OCI-LY7 (cell line): ENCODE data around the gene BAK1. TPM values are rescaled to one million over a fixed set of nuclear protein-coding genes. Genes with fewer than 3 reads are reported as not detected.

Source experiments
- BruUV-seq: library from RNA; stranded (reverse); fragments of 400-500 nt; replicated peaks from 2 replicates; lab custom pipeline; 2021; lab: Mats Ljungman, UMichigan
- CTCF ChIA-PET: fragments of 300-600 bp; sonication (Branson Sonifier 250); formaldehyde crosslinking; loops from one replicate; lab custom pipeline; 2022; ENCODE audit warnings: antibody characterized with exemption; ENCODE audit not compliant: unreplicated experiment; lab: Charles Lee
- POLR2A ChIA-PET: fragments of 300-600 bp; sonication (Branson Sonifier 250); formaldehyde crosslinking; loops from one replicate; lab custom pipeline; 2022; ENCODE audit warnings: antibody characterized with exemption; lab: Charles Lee
- DNase-seq: peaks from one replicate; pipeline ENCODE4 v3.0.0-alpha.2; 2015; ENCODE audit warnings: low spot score
- H2AFZ ChIP-seq: fragments of 200-600 bp; sonication (generic), shearing (Covaris generic); 2 replicates; pipeline ENCODE4 v1.6.1; 2014; ENCODE audit warnings: mild to moderate bottlenecking, antibody characterized with exemption, low read length, moderate library complexity
- H3K27ac ChIP-seq: fragments of 200-600 bp; sonication (generic); 2 replicates; pipeline ENCODE4 v1.5.1; 2014; ENCODE audit warnings: mixed run types, low read depth, mild to moderate bottlenecking, moderate library complexity, low read length, inconsistent platforms; ENCODE audit not compliant: poor library complexity, severe bottlenecking
- H3K36me3 ChIP-seq: fragments of 200-600 bp; sonication (generic); 2 replicates; pipeline ENCODE4 v1.6.1; 2014; ENCODE audit warnings: mild to moderate bottlenecking, antibody characterized with exemption, low read length, moderate library complexity, mixed read lengths; ENCODE audit not compliant: insufficient read depth
- H3K4me1 ChIP-seq: fragments of 200-600 bp; sonication (generic); 2 replicates; pipeline ENCODE4 v1.5.1; 2014; ENCODE audit warnings: mild to moderate bottlenecking, low read length; ENCODE audit not compliant: insufficient read depth, poor library complexity, severe bottlenecking
- H3K4me2 ChIP-seq: fragments of 200-600 bp; sonication (generic); 2 replicates; pipeline ENCODE4 v1.6.1; 2014; ENCODE audit warnings: mild to moderate bottlenecking, low read length
- H3K4me3 ChIP-seq: fragments of 200-600 bp; sonication (generic); 2 replicates; pipeline ENCODE4 v1.5.1; 2014; ENCODE audit warnings: mild to moderate bottlenecking, low read depth, low read length; ENCODE audit not compliant: poor library complexity, severe bottlenecking
- H3K79me2 ChIP-seq: fragments of 200-600 bp; sonication (generic); 2 replicates; pipeline ENCODE4 v1.6.1; 2016; ENCODE audit warnings: low read depth, mild to moderate bottlenecking, low read length, moderate library complexity, mixed read lengths; ENCODE audit not compliant: insufficient read depth
- H3K9me2 ChIP-seq: fragments of 200-600 bp; sonication (generic); 2 replicates; pipeline ENCODE4 v1.6.1; 2016; ENCODE audit warnings: mild to moderate bottlenecking, low read length, mixed read lengths; ENCODE audit not compliant: insufficient read depth
- H3K9me3 ChIP-seq: fragments of 200-600 bp; sonication (generic); 2 replicates; pipeline ENCODE4 v1.6.1; 2014; ENCODE audit warnings: mild to moderate bottlenecking, mixed run types, low read length, mixed read lengths
- H4K20me1 ChIP-seq: fragments of 200-600 bp; sonication (generic); 2 replicates; pipeline ENCODE4 v1.6.1; 2014; ENCODE audit warnings: mild to moderate bottlenecking, antibody characterized with exemption, low read length, moderate library complexity, mixed read lengths; ENCODE audit not compliant: insufficient read depth
- EZH2phosphoT487 ChIP-seq: fragments of 200-600 bp; sonication (generic); IDR thresholded peaks from 2 replicates; pipeline ENCODE4 v1.6.1; 2018; ENCODE audit warnings: low read depth, borderline replicate concordance, mild to moderate bottlenecking, mixed run types, antibody characterized with exemption, low read length, moderate library complexity, mixed read lengths
- intact Hi-C: fragments of 100-400 bp; cut with micrococcal nuclease; formaldehyde crosslinking; loops from one replicate; pipeline ENCODE4 v1.10.0; 2022; ENCODE audit not compliant: unreplicated experiment
- total RNA-seq, 2 experiments: library from RNA; depleted of rRNA in 1 of 2; stranded (reverse); fragments of >200 nt in 1 of 2; shearing (Covaris generic) in 1 of 2; gene quantifications; 2 replicates each; pipeline ENCODE4 v1.2.3, GENCODE V29; 2014 to 2022
- TF ChIP-seq, protein P1 (sequence below): fragments of 200-600 bp; sonication (generic); conservative IDR thresholded peaks from 2 replicates; pipeline ENCODE4 v1.5.1; 2014; ENCODE audit warnings: mild to moderate bottlenecking, antibody characterized with exemption, low read length, moderate library complexity, mixed read lengths

The BAK1 gene
- total RNA-seq, 2 experiments from 2014 or later, result 13.9 to 33.8 TPM

DNA sequence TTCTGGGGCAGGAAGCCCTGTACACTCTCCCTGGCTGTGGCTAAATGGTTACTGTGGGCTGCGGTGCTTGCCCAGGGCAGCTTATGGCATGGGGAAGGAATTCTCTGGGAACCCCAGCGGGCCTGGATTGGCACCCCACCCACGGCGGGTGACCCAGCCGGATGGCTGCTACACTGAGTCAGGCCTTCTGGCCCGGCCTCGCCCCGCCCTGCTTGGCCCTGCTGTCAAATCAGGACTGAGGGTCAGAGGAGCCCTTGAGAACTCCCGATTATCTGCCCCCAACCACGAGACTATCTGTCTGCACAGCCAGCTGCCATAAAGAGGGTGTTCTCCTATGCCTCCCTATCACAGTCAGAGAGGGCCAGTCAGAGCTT lies 33.7 kb upstream of the BAK1 start:
- intact Hi-C loops, result no loop called here
- no peak for DNase-seq
- no TSS peak for BruUV-seq

DNA sequence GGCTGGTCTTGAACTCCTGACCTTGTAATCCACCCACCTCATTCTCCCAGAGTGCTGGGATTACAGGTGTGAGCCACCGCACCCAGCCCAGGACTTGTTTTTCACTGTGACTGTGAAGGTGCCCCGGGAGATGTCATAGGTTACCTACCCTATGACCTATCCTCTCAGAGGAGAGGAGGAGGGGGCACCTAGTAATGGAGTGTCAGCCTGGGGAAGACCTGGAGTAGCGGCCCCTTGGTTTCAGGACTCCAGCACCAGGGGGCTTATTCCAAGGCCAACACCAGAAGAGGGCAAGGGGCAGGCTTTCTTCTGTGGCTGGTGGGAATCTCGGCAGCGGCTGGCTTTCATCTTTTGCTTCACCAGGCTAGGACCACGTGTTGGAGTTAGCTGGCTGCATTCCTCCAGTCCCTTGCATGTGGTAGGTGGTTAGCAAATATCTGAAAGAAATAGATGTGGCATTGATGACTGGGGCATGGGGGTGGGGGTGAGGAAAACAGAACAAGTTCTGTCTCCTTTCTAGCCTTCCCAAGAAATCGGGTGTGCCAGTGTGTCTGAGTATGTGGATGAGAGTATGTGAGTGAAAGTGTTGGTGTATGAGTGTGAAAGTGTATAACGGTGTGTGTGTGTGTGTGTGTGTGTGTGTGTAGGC lies 33.2 kb upstream of the BAK1 start:
- intact Hi-C loops, result no loop called here
- no peak for TF ChIP-seq EZH2phosphoT487
- TF ChIP-seq, protein P1, sequence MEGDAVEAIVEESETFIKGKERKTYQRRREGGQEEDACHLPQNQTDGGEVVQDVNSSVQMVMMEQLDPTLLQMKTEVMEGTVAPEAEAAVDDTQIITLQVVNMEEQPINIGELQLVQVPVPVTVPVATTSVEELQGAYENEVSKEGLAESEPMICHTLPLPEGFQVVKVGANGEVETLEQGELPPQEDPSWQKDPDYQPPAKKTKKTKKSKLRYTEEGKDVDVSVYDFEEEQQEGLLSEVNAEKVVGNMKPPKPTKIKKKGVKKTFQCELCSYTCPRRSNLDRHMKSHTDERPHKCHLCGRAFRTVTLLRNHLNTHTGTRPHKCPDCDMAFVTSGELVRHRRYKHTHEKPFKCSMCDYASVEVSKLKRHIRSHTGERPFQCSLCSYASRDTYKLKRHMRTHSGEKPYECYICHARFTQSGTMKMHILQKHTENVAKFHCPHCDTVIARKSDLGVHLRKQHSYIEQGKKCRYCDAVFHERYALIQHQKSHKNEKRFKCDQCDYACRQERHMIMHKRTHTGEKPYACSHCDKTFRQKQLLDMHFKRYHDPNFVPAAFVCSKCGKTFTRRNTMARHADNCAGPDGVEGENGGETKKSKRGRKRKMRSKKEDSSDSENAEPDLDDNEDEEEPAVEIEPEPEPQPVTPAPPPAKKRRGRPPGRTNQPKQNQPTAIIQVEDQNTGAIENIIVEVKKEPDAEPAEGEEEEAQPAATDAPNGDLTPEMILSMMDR, result no peak
- peaks cover 22% of the 10 kb centered on the region for H3K4me1 ChIP-seq
- H3K9me3 ChIP-seq, result no peaks in the 10 kb centered on the region
- no peak overlapping the region for H3K4me3 ChIP-seq
- BruUV-seq, result no TSS peak
- ChIA-PET CTCF (no interaction called here), POLR2A (interaction anchor here (0.6 kb wide), 1 partner anchor 7 kb away, joined by 3 read pairs; the partner anchor contains the start of gene ITPR3)
- no peaks in the 10 kb centered on the region for H3K79me2 ChIP-seq
- no peak overlapping the region for H2AFZ ChIP-seq
- H3K27ac ChIP-seq, result no peak overlapping the region
- H4K20me1 ChIP-seq, result no peaks in the 10 kb centered on the region
- H3K9me2 ChIP-seq, result no peaks in the 10 kb centered on the region
- H3K36me3 ChIP-seq, result no peaks in the 10 kb centered on the region
- DNase-seq, result no peak
- no peak overlapping the region for H3K4me2 ChIP-seq

More for the DNA sequence above, 33.7 kb upstream of the BAK1 start:
- Histone ChIP-seq H3K9me3 (no peaks in the 10 kb centered on the region), H2AFZ (no peak overlapping the region), H3K4me3 (no peak overlapping the region), H3K36me3 (no peaks in the 10 kb centered on the region), H3K27ac (no peak overlapping the region), H3K4me2 (no peak overlapping the region), H3K4me1 (peaks cover 23% of the 10 kb centered on the region), H3K79me2 (no peaks in the 10 kb centered on the region), H4K20me1 (no peaks in the 10 kb centered on the region), H3K9me2 (no peaks in the 10 kb centered on the region)
- CTCF ChIA-PET, result no interaction called here
- no peak for TF ChIP-seq EZH2phosphoT487
- POLR2A ChIA-PET, result no interaction called here

DNA sequence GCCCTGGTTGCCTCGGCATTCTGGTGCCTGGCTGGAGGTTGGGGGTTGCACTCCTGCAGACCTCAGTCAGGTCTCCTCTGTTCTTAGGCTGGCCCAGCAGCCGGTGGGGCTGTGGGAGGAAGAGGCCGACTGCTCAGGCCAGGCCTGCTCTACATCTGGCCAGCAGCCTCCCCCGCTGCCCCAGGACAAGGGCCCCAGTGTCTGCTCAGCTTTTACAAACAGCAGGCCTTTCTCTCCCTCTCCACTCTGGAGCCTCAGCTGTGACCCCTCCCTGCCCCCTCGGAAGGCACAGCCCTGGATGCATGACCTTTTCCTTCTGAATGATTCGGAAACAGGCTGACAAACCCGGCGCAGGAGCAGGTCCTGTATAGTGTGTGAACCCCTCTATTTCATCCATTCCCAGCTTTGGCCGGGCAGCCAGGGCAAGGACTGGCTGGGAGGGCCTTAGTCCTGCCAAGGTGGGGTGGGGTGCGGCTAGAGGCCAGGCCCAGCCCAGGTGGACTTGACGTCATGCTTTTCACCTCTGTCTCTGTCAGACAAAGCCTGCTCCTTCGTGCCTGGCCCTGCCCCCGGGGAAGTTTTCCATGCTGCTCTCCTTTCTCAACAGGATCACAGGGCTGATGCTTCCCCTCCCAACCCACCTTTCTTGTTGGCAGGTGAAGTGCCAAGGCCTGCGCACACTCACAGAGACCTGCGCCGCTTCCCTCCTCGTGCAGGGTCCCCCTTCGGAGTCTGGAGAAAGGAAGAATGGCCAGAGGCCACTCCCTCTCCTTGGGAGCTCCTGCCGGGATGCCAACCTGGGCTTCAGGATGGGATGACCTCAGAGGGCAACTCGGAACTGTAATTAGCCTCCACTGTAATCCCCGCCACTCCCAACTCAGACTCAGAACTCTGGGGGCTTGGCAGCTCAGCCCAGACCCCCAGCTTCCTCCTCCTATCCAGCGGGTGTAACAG lies 31.0 kb upstream of the BAK1 start:
- TF ChIP-seq, protein P1, result no peak
- no peak for TF ChIP-seq EZH2phosphoT487
- CTCF ChIA-PET, result no interaction called here

More for the DNA sequence above, 31.0 kb upstream of the BAK1 start:
- H3K9me2 ChIP-seq, result no peaks in the 10 kb centered on the region
- H3K4me1 ChIP-seq, result peaks cover 20% of the 10 kb centered on the region
- DNase-seq, result no peak
- no peaks in the 10 kb centered on the region for H3K79me2 ChIP-seq
- H3K36me3 ChIP-seq, result no peaks in the 10 kb centered on the region
- no peak overlapping the region for H3K27ac ChIP-seq
- no peak overlapping the region for H2AFZ ChIP-seq
- POLR2A ChIA-PET, result no interaction called here
- H3K4me3 ChIP-seq, result no peak overlapping the region
- H4K20me1 ChIP-seq, result no peaks in the 10 kb centered on the region
- intact Hi-C loops, result no loop called here
- H3K4me2 ChIP-seq, result no peak overlapping the region
- H3K9me3 ChIP-seq, result no peaks in the 10 kb centered on the region
- no TSS peak for BruUV-seq
